Liver (tissue), 9 donors: ENCODE data around the gene SLC5A9. TPM values are rescaled to one million over a fixed set of nuclear protein-coding genes. Genes with fewer than 3 reads are reported as not detected.

Source experiments
- DNase-seq: peaks from one replicate; pipeline ENCODE4 v3.0.0-alpha.2; 2017; ENCODE audit warnings: low spot score
- H3K27ac ChIP-seq, 2 donors: one replicate each; pipeline ENCODE4 v1.7.0; 2013; ENCODE audit warnings: inconsistent platforms in 2 of 2, low read length in 2 of 2, control low read depth in 1 of 2, low read depth in 1 of 2, mild to moderate bottlenecking in 1 of 2
- H3K27me3 ChIP-seq, 4 donors: one replicate each; pipeline versions ENCODE4 v1.6.1 to v1.7.0; 2013; ENCODE audit warnings: low read length in 3 of 4, inconsistent platforms in 1 of 4, mild to moderate bottlenecking in 1 of 4, moderate library complexity in 1 of 4; ENCODE audit not compliant: control insufficient read depth in 4 of 4, insufficient read depth in 4 of 4
- H3K36me3 ChIP-seq, 4 donors: one replicate each; pipeline versions ENCODE4 v1.6.1 to v1.7.0; 2013; ENCODE audit warnings: low read length in 3 of 4, mild to moderate bottlenecking in 3 of 4, low read depth in 1 of 4, moderate library complexity in 1 of 4; ENCODE audit not compliant: control insufficient read depth in 4 of 4, insufficient read depth in 3 of 4
- H3K4me1 ChIP-seq, 4 donors: one replicate each; pipeline versions ENCODE4 v1.6.1 to v1.7.0; 2013; ENCODE audit warnings: low read length in 3 of 4, mild to moderate bottlenecking in 3 of 4, moderate library complexity in 1 of 4; ENCODE audit not compliant: control insufficient read depth in 4 of 4, insufficient read depth in 4 of 4
- H3K4me3 ChIP-seq, 3 donors: one replicate each; pipeline versions ENCODE4 v1.6.1 to v1.7.0; 2013; ENCODE audit warnings: low read length in 3 of 3, control low read depth in 1 of 3, low read depth in 1 of 3, mild to moderate bottlenecking in 1 of 3
- H3K9ac ChIP-seq, 2 donors: one replicate each; pipeline ENCODE4 v1.7.0; 2013; ENCODE audit warnings: low read length in 2 of 2, mild to moderate bottlenecking in 2 of 2, moderate library complexity in 2 of 2, control low read depth in 1 of 2, low read depth in 1 of 2
- H3K9me3 ChIP-seq, 4 donors: one replicate each; pipeline versions ENCODE4 v1.6.1 to v1.7.0; 2013; ENCODE audit warnings: low read length in 3 of 4; ENCODE audit not compliant: control insufficient read depth in 4 of 4
- ATF3 ChIP-seq: IDR thresholded peaks from 2 replicates; pipeline ENCODE4 v1.6.1; 2016; ENCODE audit warnings: antibody characterized with exemption
- CTCF ChIP-seq: fragments of 150-350 bp; IDR thresholded peaks from 2 replicates; pipeline ENCODE4 v1.5.1; 2017; ENCODE audit warnings: improper control_type of control experiment, low read depth, low read length; ENCODE audit not compliant: missing input control
- EGR1 ChIP-seq, 2 donors: IDR thresholded peaks; 2 replicates each; pipeline ENCODE4 v1.6.1; 2016 to 2018; ENCODE audit warnings: antibody characterized with exemption in 2 of 2, low read depth in 2 of 2
- FOXA1 ChIP-seq: IDR thresholded peaks from 2 replicates; pipeline ENCODE4 v1.6.1; 2016; ENCODE audit warnings: antibody characterized with exemption
- FOXA2 ChIP-seq: IDR thresholded peaks from 2 replicates; pipeline ENCODE4 v1.6.1; 2016; ENCODE audit warnings: antibody characterized with exemption
- GABPA ChIP-seq, 2 donors: IDR thresholded peaks in 1 of 2; conservative IDR thresholded peaks in 1 of 2; 2 replicates each; pipeline ENCODE4 v1.6.1; 2016; ENCODE audit warnings: antibody characterized with exemption in 2 of 2, mild to moderate bottlenecking in 1 of 2, moderate library complexity in 1 of 2
- HNF4A ChIP-seq, 2 donors: conservative IDR thresholded peaks; 2 replicates each; pipeline ENCODE4 v1.6.1; 2016; ENCODE audit warnings: antibody characterized with exemption in 2 of 2, mild to moderate bottlenecking in 2 of 2
- HNF4G ChIP-seq: IDR thresholded peaks from 2 replicates; pipeline ENCODE4 v1.6.1; 2016; ENCODE audit warnings: antibody characterized with exemption
- JUND ChIP-seq, 2 donors: IDR thresholded peaks; 2 replicates each; pipeline ENCODE4 v1.6.1; 2016; ENCODE audit warnings: antibody characterized with exemption in 2 of 2
- NR2F2 ChIP-seq: IDR thresholded peaks from 2 replicates; pipeline ENCODE4 v1.6.1; 2016; ENCODE audit warnings: antibody characterized with exemption
- RAD21 ChIP-seq, 2 donors: IDR thresholded peaks; 2 replicates each; pipeline ENCODE4 v1.6.1; 2016; ENCODE audit warnings: antibody characterized with exemption in 2 of 2, mild to moderate bottlenecking in 2 of 2
- RXRA ChIP-seq, 2 donors: IDR thresholded peaks; 2 replicates each; pipeline ENCODE4 v1.6.1; 2017 to 2018; ENCODE audit warnings: antibody characterized with exemption in 2 of 2, mild to moderate bottlenecking in 1 of 2
- TAF1 ChIP-seq: conservative IDR thresholded peaks from 2 replicates; pipeline ENCODE4 v1.6.1; 2016; ENCODE audit warnings: antibody characterized with exemption, mild to moderate bottlenecking
- YY1 ChIP-seq: IDR thresholded peaks from 2 replicates; pipeline ENCODE4 v1.6.1; 2016; ENCODE audit warnings: antibody characterized with exemption, mild to moderate bottlenecking
- WGBS: extraction: QIAGEN DNeasy Blood & Tissue Kit; methylation state at CpG from one replicate; pipeline ENCODE4 v1.1.7; 2013; 5-methylcytosine and 5-hydroxymethylcytosine counted together
- polyA plus RNA-seq, 2 donors: library from polyadenylated mRNA; stranded (reverse) in 1 of 2; unstranded in 1 of 2; fragments of 200-250 nt in 1 of 2; fragments of >200 nt in 1 of 2; fragmentation: Nextera tagmentation in 1 of 2; extraction: Ambion mirVana in 1 of 2; gene quantifications; one replicate each; pipeline versions ENCODE4 v1.2.1 to v1.2.3, GENCODE V29; 2013 to 2015
- total RNA-seq, 2 donors: library from RNA; depleted of rRNA; stranded (reverse); fragments of >200 nt; gene quantifications; one replicate each; pipeline ENCODE4 v1.2.3, GENCODE V29; 2014
- TF ChIP-seq, protein P1 (sequence below): IDR thresholded peaks from 2 replicates; pipeline ENCODE4 v1.6.1; 2016; ENCODE audit warnings: antibody characterized with exemption
- TF ChIP-seq, protein P2 (sequence below): IDR thresholded peaks from 2 replicates; pipeline ENCODE4 v1.6.1; 2016; ENCODE audit warnings: antibody characterized with exemption
- donor health status: healthy.
- donor health status: healthy.
- donor health status: healthy.
- donor health status: healthy.
- donor health status: healthy.

The SLC5A9 gene
- total and polyA plus RNA-seq, 4 donors = 0.78 to 6.5 (median 6.0) TPM

- Histone ChIP-seq H3K27ac (no peak overlapping the region), H3K9me3 (no peaks in the 10 kb centered on the region), H3K4me3 (no peak overlapping the region), H3K9ac (no peak overlapping the region), H3K27me3 (no peaks in the 10 kb centered on the region), H3K36me3 (peaks cover 0 to 8% (median 3%) of the 10 kb centered on the region in 4 donors), H3K4me1 (peaks cover 1 to 34% (median 24%) of the 10 kb centered on the region in 4 donors)
- no peak for TF ChIP-seq NR2F2
- TF ChIP-seq GABPA (IDR thresholded peaks at IDR 0.05 in 1 of 2, conservative IDR thresholded peaks at IDR 0.05 in 1 of 2) = no peak
- TF ChIP-seq JUND (IDR thresholded peaks at IDR 0.05) = no peak
- TF ChIP-seq YY1 = no peak
- whole genome bisulfite sequencing = 94% methylated on average over 6 of the region's 6 CpGs
- DNase-seq = no peak
These were observed 2.3 kb downstream of the SLC5A9 start for GRCh38 chr1:48224791-48225190.

GRCh38 chr1:48225579-48225978 lies 3.1 kb downstream of the SLC5A9 start:
- 87% methylated on average over 6 of the region's 6 CpGs for whole genome bisulfite sequencing

More at GRCh38 chr1:48225579-48225978, 3.1 kb downstream of the SLC5A9 start:
- peaks cover 0 to 15% (median 6%) of the 10 kb centered on the region in 4 donors for H3K36me3 ChIP-seq
- no peak overlapping the region for H3K9ac ChIP-seq
- H3K27me3 ChIP-seq = no peaks in the 10 kb centered on the region
- peaks cover 1 to 34% (median 24%) of the 10 kb centered on the region in 4 donors for H3K4me1 ChIP-seq
- TF ChIP-seq YY1 (no peak), GABPA (IDR thresholded peaks at IDR 0.05 in 1 of 2, conservative IDR thresholded peaks at IDR 0.05 in 1 of 2) (no peak), HNF4A (conservative IDR thresholded peaks at IDR 0.05) (no peak), FOXA1 (no peak), ATF3 (no peak), CTCF (no peak), TAF1 (no peak), HNF4G (no peak), FOXA2 (no peak), EGR1 (IDR thresholded peaks at IDR 0.05; ENCODE audit: low read depth in 2 of 2) (no peak), RAD21 (IDR thresholded peaks at IDR 0.05) (no peak), NR2F2 (no peak), RXRA (IDR thresholded peaks at IDR 0.05) (no peak)
- TF ChIP-seq, protein P1, sequence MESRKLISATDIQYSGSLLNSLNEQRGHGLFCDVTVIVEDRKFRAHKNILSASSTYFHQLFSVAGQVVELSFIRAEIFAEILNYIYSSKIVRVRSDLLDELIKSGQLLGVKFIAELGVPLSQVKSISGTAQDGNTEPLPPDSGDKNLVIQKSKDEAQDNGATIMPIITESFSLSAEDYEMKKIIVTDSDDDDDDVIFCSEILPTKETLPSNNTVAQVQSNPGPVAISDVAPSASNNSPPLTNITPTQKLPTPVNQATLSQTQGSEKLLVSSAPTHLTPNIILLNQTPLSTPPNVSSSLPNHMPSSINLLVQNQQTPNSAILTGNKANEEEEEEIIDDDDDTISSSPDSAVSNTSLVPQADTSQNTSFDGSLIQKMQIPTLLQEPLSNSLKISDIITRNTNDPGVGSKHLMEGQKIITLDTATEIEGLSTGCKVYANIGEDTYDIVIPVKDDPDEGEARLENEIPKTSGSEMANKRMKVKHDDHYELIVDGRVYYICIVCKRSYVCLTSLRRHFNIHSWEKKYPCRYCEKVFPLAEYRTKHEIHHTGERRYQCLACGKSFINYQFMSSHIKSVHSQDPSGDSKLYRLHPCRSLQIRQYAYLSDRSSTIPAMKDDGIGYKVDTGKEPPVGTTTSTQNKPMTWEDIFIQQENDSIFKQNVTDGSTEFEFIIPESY = no peak
- TF ChIP-seq, protein P2, sequence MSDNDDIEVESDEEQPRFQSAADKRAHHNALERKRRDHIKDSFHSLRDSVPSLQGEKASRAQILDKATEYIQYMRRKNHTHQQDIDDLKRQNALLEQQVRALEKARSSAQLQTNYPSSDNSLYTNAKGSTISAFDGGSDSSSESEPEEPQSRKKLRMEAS = no peak
- no peak overlapping the region for H3K27ac ChIP-seq
- DNase-seq = no peak
- no peaks in the 10 kb centered on the region for H3K9me3 ChIP-seq
- no peak overlapping the region for H3K4me3 ChIP-seq
